ENCODE data around the gene TFCP2.
A peak's percentile ranks its signal among the peaks of the same experiment; 100 is the strongest.

Gene TFCP2

GRCh38 chr12:51075390-51075789 is 97.5 kb downstream of the TFCP2 start:
- no peak for DNase-seq
- H3K36me3 ChIP-seq = peaks cover 41% of the 10 kb centered on the region
- H3K4me3 ChIP-seq (ENCODE audit: low read depth, low read length) = no peak overlapping the region
- no peaks in the 10 kb centered on the region for H3K9me3 ChIP-seq (ENCODE audit: severe bottlenecking)
- H3K27me3 ChIP-seq (ENCODE audit: insufficient read depth, low read depth, severe bottlenecking) = no peaks in the 10 kb centered on the region
- H3K27ac ChIP-seq = no peak overlapping the region
- TF ChIP-seq CTCF (IDR thresholded peaks at IDR 0.05; ENCODE audit: low read depth, low read length) = no peak

GRCh38 chr12:51071663-51072062 is 101.3 kb downstream of the TFCP2 start:
- Histone ChIP-seq H3K27ac (no peak overlapping the region), H3K27me3 (ENCODE audit: insufficient read depth, low read depth, severe bottlenecking) (no peaks in the 10 kb centered on the region), H3K36me3 (peaks cover 63% of the 10 kb centered on the region), H3K4me3 (ENCODE audit: low read depth, low read length) (no peak overlapping the region), H3K9me3 (ENCODE audit: severe bottlenecking) (no peaks in the 10 kb centered on the region)
- TF ChIP-seq CTCF (IDR thresholded peaks at IDR 0.05; ENCODE audit: low read depth, low read length) = no peak
- DNase-seq = no peak

GRCh38 chr12:51070004-51070403 is 102.9 kb downstream of the TFCP2 start:
- Histone ChIP-seq H3K27me3 (ENCODE audit: insufficient read depth, low read depth, severe bottlenecking) (no peaks in the 10 kb centered on the region), H3K36me3 (peaks cover 73% of the 10 kb centered on the region), H3K4me3 (ENCODE audit: low read depth, low read length) (no peak overlapping the region), H3K27ac (peak overlapping the region; percentile 79), H3K9me3 (ENCODE audit: severe bottlenecking) (no peaks in the 10 kb centered on the region)
- no peak for TF ChIP-seq CTCF (IDR thresholded peaks at IDR 0.05; ENCODE audit: low read depth, low read length)
- DNase-seq = peak; percentile 69

GRCh38 chr12:51067771-51068170 is 105.2 kb downstream of the TFCP2 start:
- Histone ChIP-seq H3K27me3 (ENCODE audit: insufficient read depth, low read depth, severe bottlenecking) (no peaks in the 10 kb centered on the region), H3K36me3 (peaks cover 79% of the 10 kb centered on the region), H3K27ac (no peak overlapping the region), H3K9me3 (ENCODE audit: severe bottlenecking) (no peaks in the 10 kb centered on the region), H3K4me3 (ENCODE audit: low read depth, low read length) (no peak overlapping the region)
- no peak for DNase-seq
- no peak for TF ChIP-seq CTCF (IDR thresholded peaks at IDR 0.05; ENCODE audit: low read depth, low read length)

GRCh38 chr12:51067229-51067628 is 105.7 kb downstream of the TFCP2 start:
- no peak for TF ChIP-seq CTCF (IDR thresholded peaks at IDR 0.05; ENCODE audit: low read depth, low read length)
- no peak overlapping the region for H3K4me3 ChIP-seq (ENCODE audit: low read depth, low read length)
- H3K27ac ChIP-seq = no peak overlapping the region
- H3K9me3 ChIP-seq (ENCODE audit: severe bottlenecking) = no peaks in the 10 kb centered on the region
- no peak for DNase-seq
- H3K36me3 ChIP-seq = peaks cover 82% of the 10 kb centered on the region
- no peaks in the 10 kb centered on the region for H3K27me3 ChIP-seq (ENCODE audit: insufficient read depth, low read depth, severe bottlenecking)

- H3K36me3 ChIP-seq = peaks cover 81% of the 10 kb centered on the region
- H3K27ac ChIP-seq = no peak overlapping the region
- no peaks in the 10 kb centered on the region for H3K27me3 ChIP-seq (ENCODE audit: insufficient read depth, low read depth, severe bottlenecking)
- no peak overlapping the region for H3K4me3 ChIP-seq (ENCODE audit: low read depth, low read length)
- no peak for TF ChIP-seq CTCF (IDR thresholded peaks at IDR 0.05; ENCODE audit: low read depth, low read length)
- DNase-seq = no peak
- H3K9me3 ChIP-seq (ENCODE audit: severe bottlenecking) = no peaks in the 10 kb centered on the region
Measured at GRCh38 chr12:51065530-51065929, 107.4 kb downstream of the TFCP2 start.

Data from WERI-Rb-1 (cell line).